Hippocampal formation (tissue), 2 donors: Measurements from ENCODE around the gene UBE2D2.
"Not testable (repeated sequence)": the region's sequence is repeated elsewhere in the genome, so short reads cannot be mapped to it uniquely, and the experiment has no call there.

ENCODE experiments used
- DNase-seq, 2 donors: peaks; one replicate each; lab custom pipeline; 2025; lab: John Stamatoyannopoulos, UW

UBE2D2 gene

DNA sequence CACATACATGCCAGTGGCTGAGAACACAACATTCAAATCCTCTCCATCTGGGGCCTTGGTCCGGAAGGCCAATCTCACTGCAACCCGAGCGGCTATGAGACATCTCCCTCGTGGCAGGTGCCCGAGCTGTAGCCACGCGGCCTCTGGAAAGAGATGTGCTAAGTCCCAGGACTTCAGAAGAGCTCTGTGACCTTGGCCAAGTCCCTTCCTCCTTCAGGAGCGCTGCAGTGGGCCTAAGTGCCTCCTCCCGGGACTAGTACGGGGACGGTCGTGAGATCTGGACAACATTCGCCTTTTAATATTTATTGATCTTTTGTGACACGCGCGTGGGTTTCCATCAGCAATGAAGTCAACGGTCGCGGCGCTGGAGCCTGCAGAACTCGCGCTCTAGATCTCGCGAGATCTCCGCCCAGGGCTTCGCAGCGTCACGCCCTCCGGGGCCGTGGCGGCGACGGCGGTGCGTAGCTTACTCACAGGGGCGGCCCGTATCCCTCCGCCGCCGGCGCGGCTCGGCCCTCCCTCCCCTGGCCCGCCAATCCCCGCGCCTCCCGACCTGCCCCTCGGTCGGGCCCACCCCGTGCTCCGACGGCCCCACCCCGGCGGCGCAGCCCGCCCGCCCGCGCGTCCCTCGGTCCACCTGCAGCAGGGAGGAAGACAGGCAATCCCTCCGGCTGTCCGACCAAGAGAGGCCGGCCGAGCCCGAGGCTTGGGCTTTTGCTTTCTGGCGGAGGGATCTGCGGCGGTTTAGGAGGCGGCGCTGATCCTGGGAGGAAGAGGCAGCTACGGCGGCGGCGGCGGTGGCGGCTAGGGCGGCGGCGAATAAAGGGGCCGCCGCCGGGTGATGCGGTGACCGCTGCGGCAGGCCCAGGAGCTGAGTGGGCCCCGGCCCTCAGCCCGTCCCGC lies at the start of gene UBE2D2:
Gene UBE2D2 (plus strand): TSS at position 588 of the 903 bp plus-strand sequence. CDS start 453 bp downstream, outside the sequence.
- DNase-seq = peak; percentile 93 to 96

DNA sequence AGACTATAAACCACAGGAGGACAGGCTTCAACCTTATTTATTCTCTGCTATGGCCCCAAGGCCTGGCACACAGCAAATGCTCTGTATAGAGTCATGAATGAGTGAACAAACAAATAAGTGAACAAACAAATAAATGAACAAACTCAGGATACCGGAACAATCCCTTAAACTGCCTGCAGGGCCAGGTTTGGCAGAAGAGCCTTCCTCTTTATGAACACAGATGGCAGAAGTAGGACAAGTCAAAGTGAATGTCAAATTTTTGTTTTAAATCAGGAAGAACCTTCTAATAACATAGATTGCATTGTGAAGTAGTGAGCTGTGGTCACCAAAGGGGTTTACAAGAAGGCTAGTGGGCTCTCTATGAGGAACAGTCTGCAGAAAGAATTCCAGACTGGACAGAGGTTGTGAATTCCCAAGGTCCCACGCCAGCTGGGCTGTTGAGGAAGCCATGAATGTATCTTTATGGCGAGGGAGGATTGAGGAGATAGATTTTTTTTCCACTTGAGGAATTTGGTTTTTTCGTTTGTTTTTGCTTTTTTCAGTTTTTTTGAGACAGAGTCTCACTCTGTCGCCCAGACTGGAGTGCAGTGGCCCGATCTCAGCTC lies 48.3 kb upstream of the UBE2D2 start:
- DNase-seq = no peak

DNA sequence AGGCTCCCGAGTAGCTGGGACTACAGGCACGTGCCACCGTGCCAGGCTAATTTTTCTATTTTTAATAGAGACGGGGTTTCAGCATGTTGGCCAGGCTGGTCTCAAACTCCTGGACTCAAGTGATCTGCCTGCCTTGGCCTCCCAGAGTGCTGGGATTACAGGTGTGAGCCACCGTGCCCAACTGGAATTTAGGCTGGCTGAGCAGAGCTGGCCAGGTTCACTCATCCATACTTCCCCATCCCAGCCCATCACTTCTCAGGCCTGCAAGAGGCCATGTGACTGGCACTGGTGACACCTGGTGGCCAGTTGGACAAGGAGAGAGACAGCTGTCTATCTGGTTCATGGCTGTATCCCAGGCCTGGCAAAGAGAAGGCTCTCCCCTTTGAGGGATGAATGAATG lies 47.7 kb upstream of the UBE2D2 start:
- DNase-seq = peak; percentile 41 to 72

DNA sequence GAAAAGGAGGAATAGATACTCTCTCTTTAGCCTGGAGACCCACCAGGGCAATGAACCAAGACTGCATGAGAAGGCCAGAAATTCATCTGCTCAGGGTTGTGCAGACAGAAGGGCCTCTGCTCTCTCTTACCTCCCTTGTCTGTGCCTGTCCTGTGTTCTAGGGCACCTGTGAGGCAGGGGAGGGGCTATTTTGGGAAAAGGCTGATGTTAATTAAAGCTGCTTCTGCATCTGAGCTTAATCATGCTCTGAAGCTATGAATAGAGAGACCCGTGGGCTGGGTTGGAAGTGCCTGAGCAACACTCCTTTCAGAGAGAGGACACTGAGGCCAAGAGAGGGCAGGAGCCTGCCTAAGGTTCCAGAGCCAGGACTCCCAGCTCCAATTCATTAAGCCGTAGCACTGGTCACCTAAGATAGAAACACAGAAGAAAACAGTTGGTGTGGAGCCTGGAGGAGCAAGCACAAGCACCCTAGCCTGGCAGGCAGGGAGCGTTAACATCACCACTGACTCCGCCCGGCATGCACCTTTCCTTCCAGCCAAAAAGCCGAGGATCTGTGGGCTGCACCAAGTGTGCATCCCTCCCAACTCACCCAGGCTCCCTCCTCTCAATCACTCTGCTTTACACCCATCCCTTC lies 47.2 kb upstream of the UBE2D2 start:
- no peak for DNase-seq

DNA sequence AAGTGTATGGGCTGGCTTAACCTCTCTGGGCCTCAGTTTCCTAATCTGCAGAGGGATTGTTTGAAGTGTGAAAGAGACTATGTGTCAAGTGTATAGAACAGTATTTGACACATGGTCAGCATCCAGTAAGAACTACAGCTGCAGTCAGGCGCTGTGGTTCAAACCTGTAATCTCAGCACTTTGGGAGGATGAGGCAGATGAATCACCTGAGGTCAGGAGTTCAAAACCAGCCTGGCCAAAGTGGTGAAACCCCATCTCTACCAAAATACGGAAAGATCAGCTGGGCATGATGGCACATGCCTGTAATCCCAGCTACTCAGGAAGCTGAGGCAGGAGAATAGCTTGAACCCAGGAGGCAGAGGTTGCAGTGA lies 46.7 kb upstream of the UBE2D2 start:
- no peak for DNase-seq

DNA sequence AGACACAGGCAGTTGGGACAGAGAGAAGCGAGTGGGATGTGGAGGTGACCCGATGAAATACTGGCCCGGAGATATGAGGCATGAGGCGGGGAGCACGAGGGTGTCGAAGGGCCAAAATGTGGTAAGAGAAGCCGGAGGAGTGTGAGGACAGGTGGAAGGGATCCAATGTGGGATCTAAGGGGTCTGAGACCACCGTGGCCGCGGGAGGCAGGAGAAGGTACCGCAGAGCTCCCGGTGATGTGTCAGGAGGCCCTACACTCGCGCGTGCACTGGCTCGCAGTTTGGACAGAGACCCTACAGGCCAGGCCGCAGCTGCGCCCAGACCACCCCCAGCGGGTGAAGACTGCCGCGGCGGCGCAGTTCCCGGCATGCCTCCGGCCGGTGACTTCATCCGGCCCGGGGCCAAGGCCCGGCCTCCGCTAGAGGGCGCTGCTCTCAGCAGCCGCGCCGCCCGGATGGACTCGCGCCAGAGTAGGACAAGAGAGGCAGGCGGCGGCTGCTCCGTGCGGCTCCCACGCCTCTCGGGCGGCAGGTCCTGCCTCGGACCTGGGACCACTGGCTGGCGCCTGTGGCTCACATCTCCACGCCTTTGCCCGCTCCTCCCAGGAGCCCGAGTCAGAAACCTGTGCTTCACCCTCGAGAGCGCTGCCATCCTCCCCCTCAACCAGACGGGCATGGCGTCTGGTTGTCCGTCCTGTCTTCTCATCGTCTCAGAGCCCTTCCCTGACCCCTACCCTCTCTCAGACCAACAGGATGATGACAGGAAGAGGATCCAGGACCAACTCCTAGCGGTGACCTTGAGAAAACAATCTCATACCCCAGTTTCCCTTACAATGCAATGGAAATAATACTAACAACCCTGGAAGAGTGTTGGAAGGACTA lies 43.2 kb upstream of the UBE2D2 start:
- DNase-seq = peak; percentile 73 to 88

DNA sequence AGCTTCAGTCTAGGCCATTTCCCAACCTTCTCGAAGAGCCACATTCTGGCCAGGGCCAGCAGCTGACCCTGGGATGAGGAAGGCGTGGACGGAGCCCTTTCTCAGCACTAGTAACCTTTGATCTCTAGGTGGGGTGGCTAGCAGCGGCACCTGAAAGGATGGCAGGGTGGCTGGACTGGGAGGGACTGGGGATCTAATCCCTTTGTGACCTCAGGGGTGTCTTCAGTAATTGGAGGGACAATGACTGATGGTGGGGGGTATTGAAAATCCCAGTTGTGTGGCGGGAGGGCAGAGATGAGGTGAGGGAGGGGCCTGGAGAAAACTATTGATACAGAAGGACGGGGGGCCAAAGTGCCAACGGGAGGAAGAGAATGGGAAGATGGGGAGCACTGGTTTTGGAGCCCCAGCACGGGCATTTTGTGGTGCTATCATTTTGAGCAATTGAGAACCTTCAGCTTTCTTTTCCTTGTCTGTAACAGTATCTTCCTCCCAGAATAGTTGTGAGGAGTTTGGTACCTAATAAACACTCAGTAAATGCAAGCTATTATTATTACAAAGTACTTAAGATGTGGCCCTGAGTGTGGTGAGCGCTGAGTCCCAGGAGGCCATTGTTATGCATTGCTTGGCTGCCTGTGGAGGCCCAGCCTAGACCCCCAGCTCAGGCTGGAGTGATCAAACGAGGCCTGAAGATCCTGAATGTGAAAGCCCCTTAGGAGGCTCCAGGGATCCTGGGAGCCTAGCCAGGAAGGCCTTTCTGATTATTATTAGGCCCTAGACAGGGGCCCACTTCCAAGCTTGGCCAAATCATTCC lies 37.3 kb upstream of the UBE2D2 start:
- DNase-seq = no peak

DNA sequence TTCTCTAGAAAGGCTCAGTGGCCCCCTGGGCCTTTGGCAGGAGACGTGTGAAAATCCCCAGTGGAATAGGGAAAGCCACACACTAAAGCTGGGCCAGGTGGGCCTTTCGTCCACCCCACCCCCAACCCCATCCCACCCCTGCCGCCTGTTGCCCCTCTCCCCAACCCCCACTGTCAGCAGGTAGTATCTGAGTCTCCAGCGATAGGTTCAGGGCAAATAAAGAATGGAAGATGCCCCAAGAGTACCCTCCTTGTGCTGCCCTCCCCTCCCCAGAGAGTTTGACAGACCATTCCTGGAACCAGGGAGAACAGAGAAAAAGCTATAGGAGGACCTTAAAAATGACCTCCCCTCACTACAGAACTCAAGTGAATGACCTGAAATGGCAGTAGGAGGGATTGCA lies 36.7 kb upstream of the UBE2D2 start:
- DNase-seq = no peak

DNA sequence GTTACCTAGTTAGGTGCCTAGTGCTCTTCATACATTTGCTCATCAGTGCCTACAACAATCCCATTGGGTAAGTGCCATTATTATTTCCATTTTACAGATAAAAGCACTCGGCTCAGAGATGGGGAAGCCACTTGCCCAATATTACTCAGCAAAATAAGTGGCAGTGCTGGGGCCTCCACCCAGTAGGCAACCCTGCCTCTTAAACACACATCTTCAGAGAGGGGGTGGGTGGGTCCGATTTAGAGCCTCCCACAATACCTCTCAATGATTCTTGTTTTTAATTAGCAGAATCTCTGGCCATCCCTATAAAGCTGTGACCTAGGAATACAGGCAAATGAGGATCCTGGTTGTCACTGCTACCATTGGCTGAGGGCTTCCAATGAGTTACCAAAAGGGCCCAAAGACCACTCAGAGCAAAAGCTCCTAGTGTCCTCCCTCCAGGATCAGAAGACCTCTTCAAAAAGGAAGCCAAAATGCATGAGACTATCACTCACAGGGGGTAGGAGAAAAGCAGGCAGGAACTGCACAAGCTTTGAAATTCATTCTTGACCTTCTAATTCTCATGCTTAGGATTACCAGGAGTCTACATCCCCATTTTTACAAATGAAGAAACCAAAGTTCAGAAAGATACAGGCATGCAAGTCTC lies 36.1 kb upstream of the UBE2D2 start:
- DNase-seq = no peak

DNA sequence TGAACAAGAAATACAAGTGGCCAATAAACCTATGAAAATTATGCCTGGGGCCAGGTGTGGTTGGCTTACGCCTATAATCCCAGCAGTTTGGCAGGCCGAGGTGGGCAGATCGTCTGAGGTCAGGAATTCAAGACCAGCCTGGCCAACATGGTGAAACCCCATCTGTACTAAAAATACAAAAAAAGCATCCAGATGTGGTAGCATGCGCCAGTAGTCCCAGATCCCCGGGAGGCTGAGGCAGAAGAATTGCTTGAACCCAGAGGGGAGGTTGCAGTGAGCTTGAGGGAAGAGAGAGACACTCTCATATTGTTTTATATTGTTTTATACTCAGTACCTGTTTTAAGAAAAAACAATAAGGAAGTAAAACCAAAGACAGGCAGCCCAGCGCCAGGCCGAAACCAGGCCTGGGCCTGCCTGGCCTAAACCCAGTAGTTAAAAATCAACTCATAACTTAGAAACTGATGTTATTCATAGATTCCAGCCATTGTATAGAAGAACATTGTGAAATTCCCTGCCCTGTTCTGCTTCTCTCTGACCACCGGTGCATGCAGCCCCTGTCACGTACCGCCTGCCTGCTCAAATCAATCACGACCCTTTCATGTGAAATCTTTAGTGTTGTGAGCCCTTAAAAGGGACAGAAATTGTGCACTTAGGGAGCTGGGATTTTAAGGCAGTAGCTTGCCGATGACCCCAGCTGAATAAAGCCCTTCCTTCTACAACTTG lies 35.4 kb upstream of the UBE2D2 start:
- not testable (repeated sequence) for DNase-seq

DNA sequence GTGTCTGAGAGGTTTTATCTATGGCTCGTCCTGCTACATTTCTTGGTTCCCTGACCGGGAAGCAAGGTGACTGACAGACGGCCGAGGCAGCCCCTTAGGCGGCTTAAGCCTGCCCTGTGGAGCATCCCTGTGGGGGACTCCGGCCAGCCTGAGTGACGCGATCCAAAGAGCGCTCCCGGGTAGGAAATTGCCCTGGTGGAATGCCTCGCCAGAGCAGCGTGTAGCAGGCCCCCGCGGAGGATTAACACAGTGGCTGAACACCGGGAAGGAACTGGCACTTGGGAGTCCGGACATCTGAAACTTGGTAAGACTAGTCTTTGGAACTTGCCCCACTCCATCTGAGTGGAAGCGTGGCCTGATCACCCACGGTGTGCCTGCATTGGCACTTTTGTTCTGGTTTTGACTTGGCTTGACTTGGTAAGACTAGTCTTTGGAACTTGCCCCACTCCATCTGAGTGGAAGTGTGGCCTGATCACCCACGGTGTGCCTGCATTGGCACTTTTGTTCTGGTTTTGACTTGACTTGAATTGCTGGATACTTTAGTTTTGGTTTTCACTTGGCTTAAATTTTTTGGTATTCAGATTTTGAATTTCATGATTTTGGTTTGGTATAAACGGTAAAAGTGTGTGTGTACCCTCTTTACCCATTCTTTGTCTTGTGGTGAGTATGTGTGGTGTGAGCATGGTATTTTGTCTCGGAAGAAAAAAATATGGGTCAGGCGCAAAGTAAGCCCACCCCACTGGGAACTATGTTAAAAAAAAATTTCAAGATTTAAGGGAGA lies 34.6 kb upstream of the UBE2D2 start:
- DNase-seq = not testable (repeated sequence)

DNA sequence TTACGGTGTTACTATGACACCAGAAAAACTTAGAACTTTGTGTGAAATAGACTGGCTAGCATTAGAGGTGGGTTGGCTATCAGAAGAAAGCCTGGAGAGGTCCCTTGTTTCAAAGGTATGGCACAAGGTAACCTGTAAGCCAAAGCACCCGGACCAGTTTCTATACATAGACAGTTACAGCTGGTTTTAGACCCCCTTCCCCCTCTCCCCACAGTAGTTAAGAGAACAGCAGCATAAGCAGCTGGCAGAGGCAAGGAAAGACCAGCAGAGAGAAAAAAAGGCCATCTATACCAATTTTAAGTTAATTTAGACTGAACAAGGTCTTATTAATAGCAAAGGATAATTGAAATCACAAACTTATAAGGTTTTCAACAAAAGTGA lies 34.1 kb upstream of the UBE2D2 start:
- not testable (repeated sequence) for DNase-seq

DNA sequence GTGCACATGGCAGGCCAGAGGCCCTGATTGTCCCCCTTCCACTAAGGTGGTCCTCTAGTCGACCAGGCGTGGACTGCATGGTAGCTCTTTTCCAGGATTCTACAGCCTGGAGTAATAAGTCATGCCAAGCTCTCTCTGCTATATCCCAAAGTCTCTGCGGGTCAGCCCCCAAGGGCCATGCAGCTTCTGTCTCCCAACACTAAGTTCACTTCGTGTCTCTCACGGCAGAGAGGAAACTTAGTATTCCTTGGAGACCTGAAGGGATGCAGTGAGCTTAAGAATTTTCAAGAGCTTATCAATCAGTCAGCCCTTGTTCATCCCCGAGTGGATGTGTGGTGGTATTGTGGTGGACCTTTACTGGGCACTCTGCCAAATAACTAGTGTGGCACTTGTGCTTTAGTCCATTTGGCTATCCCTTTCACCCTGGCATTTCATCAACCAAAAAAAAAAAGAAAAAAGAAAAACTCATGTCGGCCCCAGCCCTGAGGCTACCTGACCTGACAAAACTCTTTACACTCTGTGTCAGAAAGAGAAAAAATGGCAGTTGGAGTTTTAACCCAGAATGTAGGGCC lies 33.2 kb upstream of the UBE2D2 start:
- DNase-seq = not testable (repeated sequence)

DNA sequence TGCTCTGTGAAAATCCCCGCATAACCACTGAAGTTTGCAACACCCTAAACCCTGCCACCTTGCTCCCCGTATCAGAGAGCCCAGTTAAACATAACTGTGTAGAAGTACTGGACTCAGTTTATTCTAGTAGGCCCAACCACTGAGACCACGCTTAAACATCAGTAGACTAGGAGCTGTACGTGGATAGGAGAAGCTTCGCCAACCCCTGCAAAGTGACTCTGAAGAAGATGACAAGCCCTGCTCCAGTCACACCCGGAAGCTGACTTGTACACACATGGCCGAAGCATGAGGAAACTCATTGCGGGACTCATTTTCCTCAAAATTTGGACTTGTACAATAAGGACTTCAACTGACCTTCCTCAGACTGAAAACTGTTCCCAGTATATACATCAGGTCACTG lies 32.4 kb upstream of the UBE2D2 start:
- DNase-seq = not testable (repeated sequence)

DNA sequence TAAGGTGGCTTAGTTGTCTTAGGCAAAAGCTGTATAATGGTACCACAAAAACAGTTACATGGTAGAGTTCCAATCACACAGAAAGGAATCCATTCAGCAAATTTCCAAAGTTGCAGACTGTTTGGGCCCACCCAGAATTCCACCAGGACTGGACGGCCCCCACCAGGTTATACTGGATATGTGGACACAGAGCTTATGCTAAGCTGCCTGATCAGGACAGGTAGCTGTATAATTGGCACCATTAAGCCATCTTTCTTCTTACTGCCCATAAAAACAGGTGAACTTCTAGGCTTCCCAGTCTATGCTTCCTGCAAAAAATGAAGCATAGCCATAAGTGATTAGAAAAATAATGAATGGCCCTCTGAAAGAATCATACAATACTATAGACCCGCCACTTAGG lies 31.1 kb upstream of the UBE2D2 start:
- DNase-seq = not testable (repeated sequence)

DNA sequence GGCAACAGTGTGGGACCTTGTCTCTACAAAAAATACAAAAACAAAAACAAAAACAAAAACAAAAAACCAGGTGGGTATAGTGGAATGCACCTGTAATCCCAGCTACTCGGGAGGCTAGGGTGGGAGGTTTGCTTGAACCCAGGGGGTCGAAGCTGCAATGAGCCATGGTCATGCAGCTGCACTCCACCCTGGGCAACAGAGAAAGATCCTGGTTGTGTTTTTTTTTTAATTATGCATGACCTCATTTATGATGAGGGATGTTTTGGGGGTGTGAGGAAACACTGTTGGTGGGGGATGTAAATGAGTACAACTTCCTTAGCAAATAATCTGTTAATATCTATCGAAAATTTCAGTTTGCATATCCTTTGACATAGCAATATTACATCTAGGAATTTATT lies 29.4 kb upstream of the UBE2D2 start:
- DNase-seq = no peak

DNA sequence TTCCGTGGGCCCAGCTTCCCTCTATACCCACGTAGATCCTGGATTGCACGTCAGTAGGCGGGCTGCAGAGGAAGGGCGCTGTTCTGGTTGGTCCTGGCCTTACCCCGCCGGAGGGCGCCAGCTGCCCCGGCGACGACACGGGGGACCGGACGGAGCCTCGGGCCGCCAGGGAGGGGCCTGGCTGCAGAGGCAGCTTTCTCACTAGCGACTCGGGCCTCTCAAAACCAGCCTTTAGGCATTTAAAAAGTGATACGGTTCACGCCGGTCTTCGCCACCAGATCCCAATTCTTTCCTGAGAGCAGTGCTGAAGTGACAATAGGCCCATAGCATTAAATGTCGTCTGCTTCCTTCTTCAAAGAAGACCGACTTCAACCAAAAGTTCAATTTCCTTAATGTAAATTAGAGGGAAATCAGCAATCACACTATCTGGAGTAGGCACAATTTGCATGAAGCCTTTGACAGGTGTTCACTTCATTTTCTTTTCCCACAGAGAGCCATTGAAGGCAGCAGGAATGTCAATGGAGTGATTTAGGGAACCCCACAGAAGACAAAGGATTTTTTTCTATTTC lies 17.6 kb upstream of the UBE2D2 start:
- peak; percentile 49 to 57 for DNase-seq

DNA sequence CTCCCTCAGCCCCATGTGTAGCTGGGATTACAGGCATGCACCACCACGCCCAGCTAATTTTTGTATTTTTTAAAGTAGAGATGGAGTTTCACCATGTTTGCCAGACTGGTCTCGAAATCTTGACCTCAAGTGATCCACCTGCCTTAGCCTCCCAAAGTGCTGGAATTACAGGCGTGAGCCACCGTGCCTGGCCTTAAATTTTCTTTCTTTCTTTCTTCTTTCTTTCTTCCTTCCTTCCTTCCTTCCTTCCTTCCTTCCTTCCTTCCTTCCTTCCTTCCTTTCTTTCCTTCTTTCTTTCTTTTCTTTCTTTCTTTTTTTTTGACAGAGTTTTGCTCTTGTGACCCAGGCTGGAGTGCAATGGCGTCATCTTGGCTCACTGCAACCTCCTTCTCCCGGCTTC lies 14.5 kb upstream of the UBE2D2 start:
- DNase-seq = not testable (repeated sequence)
